NCI-H1436 treated with DMSO at 0.1 percent for 48 hours (cell line): ENCODE measurements around the gene POLN.
"Not testable (repeated sequence)": the region's sequence is repeated elsewhere in the genome, so short reads cannot be mapped to it uniquely, and the experiment has no call there.

ENCODE experiments used
- DNase-seq: peaks from one replicate; lab custom pipeline; 2025; lab: John Stamatoyannopoulos, UW

The POLN gene

DNA sequence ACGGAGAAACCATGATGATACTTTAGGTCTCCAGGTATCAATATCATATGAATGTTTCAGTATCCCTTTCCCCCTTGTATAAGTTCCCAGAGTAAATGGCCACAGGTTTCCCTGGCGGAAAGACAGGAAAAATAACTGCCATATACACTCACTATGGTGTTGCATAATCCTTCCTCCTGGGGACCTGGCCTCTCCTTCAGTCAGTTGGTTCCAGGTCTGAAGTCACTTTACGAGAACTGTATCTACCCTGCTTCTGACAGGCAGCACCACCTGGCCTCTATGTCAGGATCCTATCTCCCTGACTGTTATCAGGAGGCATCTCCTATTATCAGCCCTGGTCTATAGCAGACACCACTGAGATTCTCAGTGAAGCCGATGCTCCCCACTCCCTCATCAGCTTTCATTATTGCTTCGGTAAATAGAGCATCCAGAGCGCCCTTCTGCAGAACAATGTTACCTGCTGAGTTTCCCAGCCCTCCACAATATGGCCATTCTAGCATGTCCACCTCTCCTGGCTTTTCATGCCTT lies 22.6 kb downstream of the POLN start:
- no peak for DNase-seq

GRCh38 chr4:2218436-2218835 lies 23.5 kb downstream of the POLN start:
- DNase-seq: no peak

- DNase-seq: no peak
These were observed 24.2 kb downstream of the POLN start for GRCh38 chr4:2217726-2218125.

- no peak for DNase-seq
These were observed 29.1 kb downstream of the POLN start for GRCh38 chr4:2212831-2213230.

DNA sequence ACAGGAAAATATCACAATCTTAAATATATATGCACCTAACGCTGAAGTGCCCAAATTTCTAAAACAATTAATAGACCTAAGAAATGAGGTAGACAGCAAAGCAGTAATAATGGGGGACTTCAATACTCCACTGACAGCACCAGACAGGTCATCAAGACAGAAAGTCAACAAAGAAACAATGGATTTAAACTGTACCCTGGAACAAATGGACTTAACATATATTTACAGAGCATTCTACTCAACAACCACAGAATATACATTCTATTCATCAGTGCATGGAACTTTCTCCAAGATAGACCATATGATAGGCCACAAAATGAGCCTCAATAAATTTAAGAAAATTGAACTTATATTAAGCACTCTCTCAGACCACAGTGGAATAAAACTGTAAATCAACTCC lies 39.1 kb downstream of the POLN start:
- not testable (repeated sequence) for DNase-seq

GRCh38 chr4:2194496-2194895 lies 47.4 kb downstream of the POLN start:
- DNase-seq: no peak

DNA sequence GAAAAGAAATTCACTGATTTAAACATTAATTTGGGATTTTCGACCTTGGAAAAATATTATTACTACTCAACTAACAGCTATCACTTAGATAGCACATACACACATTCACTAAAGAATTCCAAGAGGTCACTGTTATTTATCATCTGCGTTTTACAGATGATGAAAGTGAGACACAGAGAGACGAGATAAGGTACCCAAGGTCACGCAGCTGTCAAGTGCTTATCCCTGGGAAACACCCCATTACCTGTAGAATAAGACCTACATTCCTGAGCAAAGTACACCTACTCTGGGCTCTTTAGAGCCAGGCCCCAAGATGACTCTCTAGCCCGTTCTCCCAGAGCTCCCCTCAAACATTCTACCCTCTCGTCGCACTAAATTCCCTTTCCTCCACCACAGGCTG lies 48.6 kb downstream of the POLN start:
- DNase-seq: no peak

- no peak for DNase-seq
These were observed 55.1 kb downstream of the POLN start for GRCh38 chr4:2186865-2187172.

DNA sequence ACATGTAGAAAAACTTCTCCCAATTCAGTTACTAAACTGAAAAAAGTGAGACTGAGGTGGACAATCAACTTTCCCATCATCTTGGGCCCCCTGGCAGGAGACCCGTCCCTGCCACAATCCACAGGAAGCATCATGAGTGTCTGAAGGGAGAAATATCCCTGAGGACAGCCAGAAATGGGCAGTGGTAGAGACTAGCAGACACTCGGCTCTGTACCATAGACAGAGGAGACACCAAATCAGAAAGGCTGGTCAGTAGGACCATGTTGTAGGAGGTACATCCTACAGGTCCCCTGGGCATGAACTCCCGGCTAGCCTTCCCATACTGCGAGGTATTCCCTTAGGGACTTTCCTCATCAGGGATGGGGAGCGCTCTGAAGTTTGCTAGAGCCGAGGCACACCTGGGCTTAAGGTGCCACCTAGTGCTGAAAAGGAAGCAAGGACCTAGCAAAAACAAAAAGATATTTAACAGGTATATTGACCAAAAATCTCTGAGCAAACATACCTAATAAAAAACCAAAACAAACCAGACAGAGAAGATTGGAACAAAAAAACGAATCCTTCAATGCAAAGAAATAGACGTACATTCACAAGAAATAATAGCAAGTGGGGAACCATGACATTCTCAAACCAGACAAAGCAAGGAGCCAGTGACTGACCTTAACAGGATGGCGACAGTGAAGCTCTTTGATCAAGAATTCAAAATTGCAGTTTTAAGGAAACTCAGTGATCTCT lies 55.6 kb downstream of the POLN start:
- DNase-seq: no peak

DNA sequence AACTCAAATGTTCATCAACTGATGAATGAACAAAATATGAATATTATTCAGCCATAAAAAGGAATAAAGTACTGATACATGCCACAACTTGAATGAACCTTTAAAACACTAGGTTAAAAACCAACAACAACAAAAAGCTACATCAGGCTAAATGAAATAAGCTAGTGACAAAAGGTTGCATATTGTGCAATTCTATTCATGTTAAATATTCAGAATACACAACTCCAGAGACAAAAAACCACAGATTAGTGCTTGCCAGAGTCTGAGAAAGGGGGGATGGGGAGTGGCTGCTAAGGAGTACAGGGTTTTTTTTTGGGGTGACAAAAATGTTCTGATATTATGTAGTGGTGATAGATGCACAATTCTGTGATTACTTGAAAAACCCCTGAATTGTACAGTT lies 58.5 kb downstream of the POLN start:
- no peak for DNase-seq

- no peak for DNase-seq
These were observed 58.9 kb downstream of the POLN start for GRCh38 chr4:2182994-2183393.

DNA sequence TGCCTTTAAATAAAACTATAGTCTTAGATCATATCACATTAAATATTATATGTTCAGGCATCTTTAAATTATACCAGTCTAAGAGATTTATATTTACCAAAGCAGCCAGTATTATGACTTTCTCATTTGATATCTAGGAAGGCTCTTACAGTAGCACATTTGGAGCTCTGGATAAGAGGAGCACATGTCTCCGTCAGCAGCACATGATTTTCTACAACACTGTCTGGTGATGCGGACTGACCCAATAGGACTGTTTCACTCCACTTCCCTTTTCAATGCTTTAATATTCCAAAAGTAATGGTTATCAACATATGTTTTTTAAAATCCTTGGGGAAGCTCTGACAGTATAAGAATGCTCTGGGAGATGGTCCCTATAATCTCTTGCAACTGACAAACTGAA lies 61.5 kb downstream of the POLN start:
- DNase-seq: no peak

DNA sequence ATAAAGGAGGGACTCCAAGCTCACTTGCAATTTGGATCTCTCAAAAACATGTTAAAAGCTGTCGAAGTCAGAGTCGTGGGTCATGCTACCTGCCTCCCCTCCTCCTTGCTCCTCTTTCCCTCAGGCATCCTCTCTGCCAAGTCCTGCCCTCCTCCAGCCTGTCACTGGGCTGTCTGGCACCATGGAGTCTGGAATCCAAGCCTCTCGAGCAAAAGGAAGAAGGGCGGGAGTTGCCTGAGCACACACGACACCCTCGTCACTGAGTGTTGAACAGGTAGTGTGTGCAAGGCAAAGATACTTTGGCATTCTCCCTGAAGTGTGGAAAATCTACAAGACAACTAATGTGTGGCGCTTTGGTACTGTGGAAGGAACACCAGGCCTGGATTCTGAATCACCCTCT lies 62.2 kb downstream of the POLN start:
- DNase-seq: no peak

DNA sequence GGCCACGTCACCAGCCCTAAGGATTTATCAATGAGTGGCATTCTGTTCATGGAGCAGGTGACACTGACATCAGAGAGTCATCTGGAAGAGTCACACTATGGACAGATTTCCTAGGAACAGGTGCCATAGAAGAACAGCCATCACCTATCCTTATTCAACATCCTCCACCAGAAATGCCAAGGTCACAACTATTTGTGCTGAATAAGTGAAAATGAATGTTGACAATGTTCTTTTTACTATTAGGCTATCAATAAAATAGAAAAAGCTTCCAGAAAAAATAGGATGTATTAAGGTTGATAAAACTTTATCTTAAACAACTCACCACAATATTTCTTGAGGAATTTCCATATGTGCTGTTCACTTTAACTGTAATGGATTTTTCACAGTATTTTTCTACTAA lies 62.9 kb downstream of the POLN start:
- DNase-seq: no peak

DNA sequence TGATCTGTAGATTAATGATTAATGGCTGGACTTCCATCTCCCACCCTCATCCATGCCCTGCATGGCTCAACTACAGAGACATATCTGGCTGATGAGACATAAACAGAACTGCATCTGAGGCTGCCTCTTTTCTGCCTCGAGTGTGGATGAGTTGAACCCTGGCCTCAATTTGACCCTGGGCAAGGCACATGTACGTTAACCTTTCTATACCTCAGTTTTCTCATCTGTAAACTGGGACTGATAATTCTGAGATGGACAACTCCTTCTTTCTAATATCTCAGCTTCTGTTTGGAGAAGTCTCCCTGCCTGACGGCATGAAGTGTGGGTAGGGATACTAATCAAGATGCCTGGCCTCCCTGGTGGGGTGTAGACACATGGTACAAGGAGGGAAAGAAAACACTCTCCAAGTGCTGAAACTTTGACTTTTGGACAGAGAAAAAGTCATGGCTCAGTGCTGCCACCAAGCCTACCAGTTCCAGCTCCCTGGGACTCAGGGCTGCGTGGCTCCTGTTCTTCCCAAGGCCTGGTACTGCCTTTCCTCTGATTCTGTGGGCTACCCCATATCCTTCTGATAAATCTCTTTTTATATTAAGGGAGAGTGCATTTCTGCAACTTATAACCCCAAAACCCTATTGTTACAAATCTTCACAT lies 64.4 kb downstream of the POLN start:
- DNase-seq: no peak

- DNase-seq: no peak
These were observed 65.8 kb downstream of the POLN start for GRCh38 chr4:2175990-2176698.

GRCh38 chr4:2174061-2174460 lies 67.9 kb downstream of the POLN start:
- no peak for DNase-seq

DNA sequence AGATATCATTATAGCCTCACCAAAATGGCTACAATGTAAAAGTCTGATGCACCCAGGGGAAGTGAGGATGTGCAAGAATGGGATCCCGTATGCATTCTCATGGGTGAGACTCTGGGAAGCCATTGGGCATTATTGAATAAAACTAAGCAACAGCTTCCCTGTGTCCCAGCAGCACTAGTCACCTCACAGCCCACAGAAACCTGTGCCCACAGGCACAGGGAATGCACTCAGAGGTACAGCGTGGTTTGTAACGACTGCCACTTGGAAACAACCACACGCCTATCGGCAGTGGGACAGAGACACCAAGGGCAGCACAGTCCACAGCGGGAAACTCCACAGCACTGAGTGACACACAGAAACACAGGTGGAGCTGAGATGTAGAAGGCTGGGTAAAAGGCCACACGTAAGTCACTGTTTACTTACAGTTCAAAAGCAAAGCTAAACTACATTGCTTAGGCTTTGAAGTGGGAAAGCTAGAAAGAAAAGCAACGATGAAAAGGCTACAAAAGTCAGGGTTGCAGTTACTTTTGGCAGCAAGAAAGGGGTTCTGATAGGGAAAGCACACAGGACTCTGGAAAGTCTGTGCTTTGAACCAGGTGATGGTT lies 69.2 kb downstream of the POLN start:
- no peak for DNase-seq

GRCh38 chr4:2172161-2172560 lies 69.8 kb downstream of the POLN start:
- DNase-seq: no peak

DNA sequence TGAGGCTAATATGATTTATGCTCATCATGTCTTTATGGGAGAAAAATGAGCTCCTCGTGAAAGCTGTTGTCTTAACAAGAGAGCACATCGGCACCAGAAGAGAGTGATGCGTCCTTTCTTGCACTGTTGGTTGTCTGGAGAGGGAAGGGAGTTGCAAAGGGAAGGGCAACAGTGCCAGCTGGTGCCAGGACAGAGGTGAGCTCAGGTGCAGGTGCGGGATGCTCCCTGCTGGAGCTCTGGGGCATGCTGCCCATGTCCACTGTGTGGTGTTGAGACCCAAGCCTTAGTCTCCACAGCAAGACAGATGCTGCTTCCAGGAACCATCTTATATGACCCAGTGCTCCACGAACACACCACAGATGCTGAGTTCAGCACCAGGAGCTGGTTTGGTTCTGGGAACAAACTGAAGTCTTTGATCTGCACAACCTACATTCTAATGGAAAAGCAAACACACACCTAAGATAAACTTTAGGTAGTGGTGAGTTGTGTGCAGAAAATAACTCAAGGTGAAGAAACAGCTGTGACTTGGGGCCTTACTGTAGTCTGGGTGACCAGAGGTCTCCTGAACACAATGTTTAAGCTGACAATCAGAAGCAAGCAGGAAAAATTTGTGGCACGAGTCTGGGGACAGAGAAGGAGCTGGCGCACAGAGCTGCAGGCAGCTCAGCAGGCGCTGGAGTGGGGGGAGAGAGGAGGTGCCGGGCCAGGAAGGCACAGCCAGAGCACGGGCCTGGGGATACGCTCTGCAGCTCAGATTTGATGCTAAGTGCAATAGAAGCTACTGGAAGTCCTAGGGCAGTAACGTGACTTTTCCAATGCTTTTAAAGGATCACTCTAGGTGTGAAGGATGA lies 73.2 kb downstream of the POLN start:
- no peak for DNase-seq

DNA sequence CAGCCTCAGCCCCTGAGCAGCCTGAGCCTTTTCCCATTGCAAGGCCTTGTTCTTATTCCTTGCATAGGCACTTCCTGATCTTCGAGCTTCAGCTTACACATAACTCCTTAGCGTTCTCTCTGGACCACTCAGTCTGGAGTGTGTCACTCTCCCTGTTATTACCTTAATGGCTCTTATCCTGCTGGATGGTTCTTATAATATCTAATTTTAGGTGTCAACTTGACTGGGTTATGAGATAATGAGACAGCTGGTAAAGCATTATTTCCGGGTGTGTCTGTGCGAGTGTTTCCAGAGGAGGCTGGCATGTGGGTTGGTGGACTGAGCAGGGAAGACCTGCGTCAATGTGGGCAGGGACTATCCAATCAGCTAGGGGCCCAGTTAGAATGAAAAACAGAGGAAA lies 75.7 kb downstream of the POLN start:
- no peak for DNase-seq

DNA sequence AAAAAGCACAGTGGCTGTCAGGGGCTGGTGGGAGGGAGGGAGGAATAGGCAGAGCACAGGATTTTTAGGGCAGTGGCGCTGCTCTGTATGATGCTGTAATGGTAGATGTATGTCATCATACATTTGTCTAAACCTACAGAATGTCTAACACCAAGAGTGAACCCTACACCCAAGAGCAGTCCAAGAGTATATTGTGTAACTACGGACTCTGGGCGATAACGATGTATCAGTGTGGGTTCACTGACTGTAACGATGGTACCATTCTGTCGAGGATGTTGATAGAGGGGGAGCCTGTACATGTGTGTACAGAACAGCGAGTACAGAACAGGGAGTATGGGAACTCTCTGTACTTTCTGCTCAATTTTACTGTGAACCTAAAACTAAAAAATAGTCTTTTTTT lies 76.5 kb downstream of the POLN start:
- no peak for DNase-seq
